HepG2 (cell line): ENCODE results near the gene HSD17B8.

Experiments
- EP300 ChIP-seq, 3 experiments: sonication (generic) in 1 of 3; formaldehyde crosslinking in 1 of 3; IDR thresholded peaks; 2 replicates each; pipeline versions ENCODE4 v1.5.1 to v1.6.1; 2011 to 2020; ENCODE audit warnings: low read depth in 2 of 3, low read length in 2 of 3, borderline replicate concordance in 1 of 3, improper control_type of control experiment in 1 of 3, mild to moderate bottlenecking in 1 of 3, missing genetic modification reagents in 1 of 3, moderate library complexity in 1 of 3
- FOXJ3 ChIP-seq: sonication (generic); formaldehyde crosslinking; IDR thresholded peaks from 2 replicates; pipeline ENCODE4 v1.4.0; 2020; ENCODE audit warnings: missing genetic modification reagents, mild to moderate bottlenecking, borderline replicate concordance
- TCF7L2 ChIP-seq: IDR thresholded peaks from 2 replicates; pipeline ENCODE4 v1.6.1; 2011; ENCODE audit warnings: mild to moderate bottlenecking, low read depth, low read length, moderate library complexity
- ZBTB26 ChIP-seq: IDR thresholded peaks from 2 replicates; pipeline ENCODE4 v1.6.1; 2016; ENCODE audit warnings: missing compliant biosample characterization, missing genetic modification reagents, borderline replicate concordance
- ZFP62 ChIP-seq: sonication (generic); formaldehyde crosslinking; IDR thresholded peaks from 2 replicates; pipeline ENCODE4 v1.4.0; 2020; ENCODE audit warnings: missing genetic modification reagents
- ZNF329 ChIP-seq: sonication (generic); formaldehyde crosslinking; IDR thresholded peaks from 2 replicates; pipeline ENCODE4 v1.9.0; 2021; ENCODE audit warnings: low read depth, mild to moderate bottlenecking, missing genetic modification reagents
- ZNF660 ChIP-seq: sonication (generic); formaldehyde crosslinking; IDR thresholded peaks from 2 replicates; pipeline ENCODE4 v1.5.1; 2020; ENCODE audit warnings: mild to moderate bottlenecking, low read depth, missing genetic modification reagents, borderline replicate concordance
- TF ChIP-seq, protein P1 (sequence below): sonication (generic); formaldehyde crosslinking; IDR thresholded peaks from 2 replicates; pipeline ENCODE4 v1.8.0; 2022; ENCODE audit warnings: mild to moderate bottlenecking, missing genetic modification reagents
- TF ChIP-seq, protein P2 (sequence below): sonication (generic); formaldehyde crosslinking; IDR thresholded peaks from 2 replicates; pipeline ENCODE4 v1.4.0; 2020; ENCODE audit warnings: missing genetic modification reagents

DNA sequence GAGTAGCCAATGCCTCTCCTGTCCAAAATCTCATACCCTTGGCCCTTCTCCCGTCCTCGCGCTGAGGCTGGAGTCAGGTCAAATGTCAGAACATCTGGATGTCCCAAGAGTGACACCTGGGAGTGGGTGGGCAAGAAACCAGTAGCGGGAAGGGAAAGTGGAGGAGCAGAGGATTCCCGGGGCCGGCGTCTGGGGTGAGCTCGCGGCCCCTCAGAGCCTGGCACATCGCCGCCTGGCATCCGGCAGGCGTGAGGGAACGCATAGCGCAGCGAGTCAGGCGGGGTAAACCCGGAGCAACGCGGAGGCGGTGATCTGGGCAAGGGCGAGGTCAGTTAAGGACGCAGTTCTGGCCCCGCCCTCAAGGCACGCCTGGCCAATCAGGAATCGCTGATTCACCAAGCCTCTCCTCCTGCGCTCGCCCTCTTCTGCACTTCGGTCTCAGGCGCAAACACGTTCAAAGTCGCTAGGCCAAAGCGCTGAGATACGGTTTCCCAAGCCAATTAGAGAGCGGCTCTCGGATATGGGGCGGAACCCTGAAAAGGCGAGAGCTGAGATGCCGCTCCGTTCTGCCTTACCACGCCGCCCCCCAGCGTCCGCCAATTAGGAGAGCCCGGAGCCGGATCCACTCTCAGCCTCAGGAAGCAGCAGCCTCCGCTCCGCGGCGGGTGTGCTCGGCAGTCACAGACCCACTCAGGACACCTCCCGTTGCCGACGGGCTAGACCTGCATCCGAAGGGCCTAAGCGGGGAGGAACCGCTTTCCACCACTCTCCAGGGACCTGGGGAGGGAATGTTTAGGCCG is 44.7 kb downstream of the HSD17B8 start:
- TF ChIP-seq EP300 (IDR thresholded peaks at IDR 0.05; ENCODE audit: low read depth in 2 of 2, low read length in 2 of 2) (no peak), EP300 (CRISPR knock-in tag; IDR thresholded peaks at IDR 0.05; ENCODE audit: borderline replicate concordance) (no peak), ZBTB26 (CRISPR knock-in tag) (0 out of 2 replicates have a peak, but pooled peaks have one; percentile 65), ZFP62 (CRISPR knock-in tag) (no peak), ZNF329 (CRISPR knock-in tag) (peak; percentile 69; the same call in 1 of the 2 replicates), FOXJ3 (no peak), ZNF660 (CRISPR knock-in tag) (no peak), TCF7L2 (no peak)
- TF ChIP-seq, protein P1, sequence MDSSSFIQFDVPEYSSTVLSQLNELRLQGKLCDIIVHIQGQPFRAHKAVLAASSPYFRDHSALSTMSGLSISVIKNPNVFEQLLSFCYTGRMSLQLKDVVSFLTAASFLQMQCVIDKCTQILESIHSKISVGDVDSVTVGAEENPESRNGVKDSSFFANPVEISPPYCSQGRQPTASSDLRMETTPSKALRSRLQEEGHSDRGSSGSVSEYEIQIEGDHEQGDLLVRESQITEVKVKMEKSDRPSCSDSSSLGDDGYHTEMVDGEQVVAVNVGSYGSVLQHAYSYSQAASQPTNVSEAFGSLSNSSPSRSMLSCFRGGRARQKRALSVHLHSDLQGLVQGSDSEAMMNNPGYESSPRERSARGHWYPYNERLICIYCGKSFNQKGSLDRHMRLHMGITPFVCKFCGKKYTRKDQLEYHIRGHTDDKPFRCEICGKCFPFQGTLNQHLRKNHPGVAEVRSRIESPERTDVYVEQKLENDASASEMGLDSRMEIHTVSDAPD, result no peak
- TF ChIP-seq, protein P2, sequence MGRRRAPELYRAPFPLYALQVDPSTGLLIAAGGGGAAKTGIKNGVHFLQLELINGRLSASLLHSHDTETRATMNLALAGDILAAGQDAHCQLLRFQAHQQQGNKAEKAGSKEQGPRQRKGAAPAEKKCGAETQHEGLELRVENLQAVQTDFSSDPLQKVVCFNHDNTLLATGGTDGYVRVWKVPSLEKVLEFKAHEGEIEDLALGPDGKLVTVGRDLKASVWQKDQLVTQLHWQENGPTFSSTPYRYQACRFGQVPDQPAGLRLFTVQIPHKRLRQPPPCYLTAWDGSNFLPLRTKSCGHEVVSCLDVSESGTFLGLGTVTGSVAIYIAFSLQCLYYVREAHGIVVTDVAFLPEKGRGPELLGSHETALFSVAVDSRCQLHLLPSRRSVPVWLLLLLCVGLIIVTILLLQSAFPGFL (CRISPR knock-in tag), result no peak
